OCI-M2 (cell line): ENCODE data around the gene SORCS3.

Source experiments
- DNase-seq: peaks from one replicate; lab custom pipeline; 2025; ENCODE audit not compliant: unreplicated experiment; lab: John Stamatoyannopoulos, UW

The SORCS3 gene

DNA sequence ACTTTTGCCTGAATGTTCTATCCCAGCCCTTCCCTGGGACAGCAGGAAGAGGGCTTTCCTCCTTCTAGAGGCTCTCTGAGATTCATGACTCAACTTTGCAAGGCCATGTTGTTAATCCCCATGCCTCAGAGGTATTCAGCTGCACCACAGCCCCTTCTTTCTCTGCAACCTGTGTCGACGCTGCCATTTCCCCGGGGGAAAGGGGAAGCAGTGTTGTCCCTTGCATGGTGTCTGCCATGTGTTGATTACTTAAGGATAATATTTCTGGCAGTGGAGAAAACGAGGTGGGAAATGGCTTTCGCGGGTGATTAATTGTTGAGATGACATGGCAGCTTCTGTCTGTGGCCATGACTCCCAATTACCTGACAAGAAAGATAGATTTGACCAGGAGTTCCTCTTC is 133.1 kb downstream of the SORCS3 start:
- DNase-seq = no peak

DNA sequence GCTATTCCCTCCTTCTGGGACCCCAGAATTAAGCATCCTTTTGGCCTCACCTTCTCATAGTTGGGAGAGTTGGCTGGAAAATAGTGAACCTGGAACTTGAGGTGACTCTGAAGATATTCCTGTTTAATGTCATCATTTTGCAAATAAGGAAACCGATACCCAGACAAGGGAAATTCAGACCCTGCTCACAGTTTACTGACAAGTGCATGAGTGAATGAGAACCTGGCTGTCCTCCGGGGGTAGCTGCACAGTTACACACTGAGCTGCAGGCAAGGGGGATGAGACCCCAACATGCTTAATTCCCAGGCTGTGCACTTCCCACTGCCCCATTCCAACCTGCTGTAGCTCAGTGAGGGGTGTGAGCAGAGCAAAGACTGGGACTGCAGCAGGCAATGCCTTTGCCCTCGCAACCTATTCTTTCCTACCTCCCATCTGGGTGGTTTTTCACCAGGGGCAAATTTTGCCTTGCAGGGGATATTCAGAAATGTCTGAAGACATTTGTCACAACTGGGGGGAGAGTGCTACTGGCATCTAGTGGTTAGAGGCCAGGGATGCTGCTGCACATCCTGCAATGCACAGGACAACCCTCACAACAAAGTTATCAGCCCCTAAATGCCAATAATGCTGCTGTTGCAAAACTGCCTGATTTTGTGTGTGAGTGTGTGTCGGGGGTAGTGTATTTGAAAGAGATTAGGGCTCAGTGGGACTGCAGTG is 136.2 kb downstream of the SORCS3 start:
- no peak for DNase-seq

DNA sequence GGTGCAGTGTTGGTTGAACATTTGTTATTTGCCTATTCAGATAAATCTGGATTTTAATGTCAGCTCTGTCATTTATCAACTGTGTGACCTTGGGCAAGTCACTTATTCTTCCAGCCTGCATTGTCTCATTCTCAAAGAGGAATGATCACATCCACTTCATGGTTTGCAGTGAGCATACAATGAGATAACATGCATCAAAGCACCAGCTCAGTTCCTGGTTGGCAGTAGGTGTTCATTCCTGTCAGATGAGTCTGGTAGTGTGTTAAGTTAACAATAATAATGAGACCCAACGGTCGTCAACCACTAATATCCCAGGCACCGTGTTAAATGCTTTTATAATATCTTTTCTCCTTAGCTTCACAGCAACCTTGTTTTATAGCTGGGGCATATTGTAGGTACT is 137.3 kb downstream of the SORCS3 start:
- DNase-seq = no peak

DNA sequence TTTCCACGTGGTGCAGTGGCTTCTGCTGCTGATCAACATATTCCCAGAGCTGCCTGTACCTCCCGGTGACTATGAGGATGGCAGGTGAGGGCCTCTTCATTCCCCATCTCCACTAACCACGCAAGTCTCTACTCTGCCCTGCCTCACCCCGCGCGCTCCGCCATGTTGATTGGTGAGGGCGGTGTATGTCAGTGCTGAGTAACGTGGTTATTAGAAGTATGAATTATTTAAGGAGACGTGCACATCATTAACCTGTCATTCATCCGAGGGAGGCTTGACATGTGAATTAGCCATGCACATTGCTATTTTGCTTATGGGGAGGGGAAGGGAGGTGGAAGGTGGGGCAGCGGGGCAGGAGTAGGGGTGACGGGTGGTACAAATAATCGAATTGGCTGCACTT is 138.6 kb downstream of the SORCS3 start:
- DNase-seq = no peak

DNA sequence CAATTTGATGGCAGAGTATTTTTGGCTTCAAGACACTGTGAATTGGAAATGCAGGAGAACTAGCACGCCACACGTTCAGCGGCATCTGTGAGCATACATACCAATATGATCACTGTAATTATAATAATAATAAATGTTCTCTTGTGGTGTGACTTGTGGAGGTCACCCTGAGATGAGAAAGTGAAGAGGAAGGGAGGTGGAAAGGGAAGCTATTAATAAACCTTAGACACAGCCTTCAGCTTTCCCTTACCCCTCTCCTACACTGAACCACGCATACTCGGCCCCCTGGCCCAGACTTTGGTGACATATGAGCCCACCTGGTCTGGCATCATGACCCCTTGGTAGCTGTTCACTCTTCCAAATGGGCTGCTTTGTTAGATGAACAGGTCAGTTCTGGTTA is 139.1 kb downstream of the SORCS3 start:
- no peak for DNase-seq

DNA sequence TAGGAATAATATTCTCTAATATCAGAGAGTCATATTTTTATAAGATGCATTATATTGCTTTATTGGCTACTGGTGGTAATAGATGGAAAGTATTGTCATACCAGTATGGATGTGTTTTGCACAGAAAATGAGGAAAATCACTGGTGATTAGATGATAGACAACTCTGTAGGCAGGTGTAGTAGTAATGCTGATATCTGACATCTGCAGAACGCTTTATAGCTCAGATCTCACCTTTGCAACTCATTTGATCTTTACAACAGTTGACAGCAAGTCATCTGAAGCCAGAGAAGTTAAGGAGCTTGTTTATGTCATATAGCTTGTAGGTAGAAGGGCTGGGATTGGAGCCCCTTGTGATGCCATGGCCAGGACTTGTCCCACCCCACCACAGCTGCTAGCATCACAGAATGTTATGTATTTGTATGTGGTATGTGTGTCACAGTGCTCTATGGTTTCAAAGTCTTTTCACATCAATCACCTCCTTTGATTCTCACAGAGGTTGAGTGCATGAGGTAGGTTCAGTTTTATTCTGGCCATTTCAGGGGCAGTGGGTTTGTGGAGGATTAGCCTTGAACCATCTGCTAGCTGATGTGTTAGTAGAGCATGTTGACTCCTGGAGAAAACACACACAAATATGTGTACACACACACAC is 140.0 kb downstream of the SORCS3 start:
- DNase-seq = no peak

DNA sequence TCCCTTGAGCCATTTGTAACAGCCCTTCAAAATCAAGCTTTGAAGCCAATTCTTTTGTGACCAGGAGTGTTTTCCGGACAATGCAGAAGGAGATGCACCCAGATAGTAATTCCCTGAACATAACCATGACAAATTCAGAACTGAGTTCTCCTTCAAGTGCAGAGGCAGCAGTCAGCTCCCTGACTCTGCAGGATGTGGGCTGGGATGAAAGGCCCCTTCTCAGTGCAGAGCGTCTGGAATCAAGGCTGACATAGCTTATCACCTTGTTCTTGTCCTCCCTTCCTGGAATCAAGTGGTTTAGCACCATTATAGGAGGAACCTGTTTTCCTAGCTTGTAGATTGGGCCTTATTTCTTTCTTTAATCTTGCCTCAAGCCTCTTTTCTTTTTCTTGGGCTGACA is 143.4 kb downstream of the SORCS3 start:
- DNase-seq = no peak

DNA sequence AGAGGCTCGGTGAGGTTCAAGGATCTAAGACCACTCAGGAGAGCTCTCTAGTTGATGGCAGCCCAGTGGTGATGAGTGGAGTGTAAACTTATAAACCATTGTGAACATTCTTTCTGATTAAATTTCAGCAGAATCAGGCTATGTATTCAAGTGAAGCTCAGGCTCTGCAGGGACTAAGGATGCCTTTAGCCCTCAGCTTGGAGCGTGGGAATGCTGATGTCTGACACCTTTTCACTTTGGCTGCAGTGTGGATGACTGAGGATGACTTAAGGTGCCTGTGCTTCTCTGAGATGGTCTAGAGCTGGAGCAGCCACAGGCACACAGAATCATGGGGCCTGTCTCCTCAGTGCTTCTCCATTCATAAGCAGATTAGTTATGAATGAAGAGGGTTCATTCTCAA is 150.4 kb downstream of the SORCS3 start:
- DNase-seq = no peak

DNA sequence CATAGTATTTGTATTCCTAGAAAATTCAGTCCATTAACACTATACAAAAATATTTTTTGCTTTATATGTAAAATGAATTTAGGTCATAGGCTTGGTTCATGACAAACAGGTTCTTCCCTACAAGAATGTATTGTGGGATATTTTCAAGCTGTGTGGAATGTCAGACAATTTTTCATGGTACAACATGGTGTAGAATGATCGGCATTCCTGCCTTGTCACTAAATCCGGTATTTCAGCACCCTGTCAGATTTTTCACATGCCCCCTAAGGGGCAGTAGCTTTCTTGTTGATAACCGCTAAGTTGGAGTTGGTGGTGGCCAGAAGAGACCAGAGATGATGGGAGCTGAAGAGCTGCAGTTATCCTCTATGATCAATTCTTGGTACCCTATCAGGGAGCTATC is 154.3 kb downstream of the SORCS3 start:
- no peak for DNase-seq

DNA sequence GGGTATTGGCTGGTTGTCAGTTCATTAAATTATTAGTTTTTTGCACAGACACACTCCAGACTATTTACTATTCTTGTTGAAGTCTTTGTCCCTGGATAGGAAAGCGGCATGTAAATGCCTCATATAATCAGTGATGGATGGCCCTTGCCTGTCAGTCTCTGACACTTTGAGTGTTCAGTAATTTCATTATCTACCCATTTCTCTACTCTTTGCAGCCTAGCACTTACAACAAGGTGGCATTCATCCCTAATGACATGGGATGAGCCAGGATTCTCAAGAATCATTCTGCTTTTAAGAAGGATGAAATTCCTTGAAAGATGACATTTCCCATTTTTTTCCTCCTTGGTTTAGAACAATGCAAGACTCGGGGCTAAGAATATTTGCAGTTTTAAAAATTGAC is 155.7 kb downstream of the SORCS3 start:
- no peak for DNase-seq

DNA sequence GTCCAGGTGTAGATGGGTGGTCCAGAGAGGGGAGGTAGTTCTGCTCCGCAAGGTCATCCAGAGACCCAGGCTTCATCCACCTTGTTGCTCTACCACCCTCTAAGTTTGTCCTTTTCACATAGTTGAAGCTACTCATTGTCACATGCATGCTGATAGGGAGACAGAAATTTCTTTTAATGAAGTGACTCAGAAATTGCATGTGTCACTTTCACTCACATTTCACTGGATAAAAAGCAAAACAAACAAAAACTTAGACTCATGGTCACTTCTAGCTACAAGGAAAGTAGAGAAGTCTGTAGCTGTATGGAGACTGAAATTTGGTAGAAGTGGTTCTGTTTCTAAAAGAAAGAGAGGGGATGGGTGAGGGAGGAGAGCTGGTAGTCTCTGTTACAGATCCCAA is 161.9 kb downstream of the SORCS3 start:
- no peak for DNase-seq

DNA sequence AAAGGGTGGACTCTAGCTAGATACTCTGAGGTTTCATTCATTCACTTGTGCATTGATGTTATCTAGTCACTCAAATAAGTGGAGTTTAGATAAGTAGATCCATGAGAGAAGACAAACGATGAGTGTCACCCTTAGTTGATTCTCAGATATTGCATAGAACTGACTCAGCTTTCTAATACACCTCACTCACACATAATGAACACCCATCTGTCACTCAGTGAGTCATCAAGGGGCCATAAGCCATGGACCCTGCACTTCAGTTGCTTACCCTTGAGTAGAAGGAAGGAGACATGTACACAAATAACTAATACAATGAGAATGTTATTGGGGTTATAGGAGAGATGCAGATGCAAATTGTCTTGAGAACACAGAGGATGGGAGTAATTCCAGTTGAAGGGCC is 163.8 kb downstream of the SORCS3 start:
- DNase-seq = no peak

DNA sequence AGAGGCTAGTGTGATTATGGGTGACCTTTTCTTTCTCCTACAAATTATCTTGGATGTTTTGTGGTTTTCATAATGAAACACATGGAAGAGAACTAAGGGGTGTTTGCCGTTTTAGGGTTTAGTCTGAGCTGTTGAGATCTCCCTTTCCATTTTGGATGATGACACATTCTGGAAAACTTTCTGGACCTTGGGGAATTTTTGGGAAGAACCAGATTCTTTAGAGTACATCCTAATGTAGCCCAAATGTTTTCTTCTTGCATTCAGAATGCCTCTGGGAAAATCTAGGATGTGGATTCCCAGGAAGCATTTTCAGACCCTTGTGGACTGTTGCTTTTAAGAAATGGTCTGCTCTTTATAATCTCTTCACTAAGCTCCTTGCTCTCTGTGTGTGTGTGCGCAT is 165.7 kb downstream of the SORCS3 start:
- no peak for DNase-seq

DNA sequence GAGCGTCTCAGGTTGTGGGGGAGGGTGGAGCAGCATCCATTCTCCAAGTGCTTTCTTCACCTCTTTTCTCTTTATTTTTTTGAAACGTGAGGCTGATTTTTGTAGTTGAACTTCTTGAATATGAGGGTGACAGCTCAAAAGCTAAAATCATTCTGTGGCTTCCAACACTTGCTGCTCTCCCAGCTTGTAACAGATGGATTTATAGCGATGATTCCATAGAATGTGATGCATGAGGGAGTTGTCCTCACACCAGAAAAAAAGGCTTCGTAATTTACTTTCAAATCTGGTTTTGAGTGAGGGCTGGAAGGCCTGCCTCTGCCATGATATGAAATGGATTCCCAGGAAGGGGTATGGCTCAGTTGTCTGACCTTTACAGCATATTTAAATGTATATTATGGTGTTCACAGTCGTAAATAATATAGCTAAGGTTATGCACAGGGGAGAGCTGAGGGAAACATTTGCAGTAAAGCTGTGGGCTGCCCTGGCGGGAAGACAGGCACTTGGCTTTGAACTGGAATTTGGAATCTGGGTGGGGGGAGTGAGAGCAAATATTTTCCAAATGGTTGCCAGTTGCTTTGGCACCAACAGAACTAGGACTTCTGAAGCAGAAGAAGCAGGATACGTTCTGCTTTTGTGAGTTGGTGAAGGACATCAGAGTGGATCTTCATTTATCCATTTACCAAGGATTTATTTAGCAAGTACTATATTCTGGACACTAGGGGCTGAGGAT is 166.7 kb downstream of the SORCS3 start:
- DNase-seq = no peak

DNA sequence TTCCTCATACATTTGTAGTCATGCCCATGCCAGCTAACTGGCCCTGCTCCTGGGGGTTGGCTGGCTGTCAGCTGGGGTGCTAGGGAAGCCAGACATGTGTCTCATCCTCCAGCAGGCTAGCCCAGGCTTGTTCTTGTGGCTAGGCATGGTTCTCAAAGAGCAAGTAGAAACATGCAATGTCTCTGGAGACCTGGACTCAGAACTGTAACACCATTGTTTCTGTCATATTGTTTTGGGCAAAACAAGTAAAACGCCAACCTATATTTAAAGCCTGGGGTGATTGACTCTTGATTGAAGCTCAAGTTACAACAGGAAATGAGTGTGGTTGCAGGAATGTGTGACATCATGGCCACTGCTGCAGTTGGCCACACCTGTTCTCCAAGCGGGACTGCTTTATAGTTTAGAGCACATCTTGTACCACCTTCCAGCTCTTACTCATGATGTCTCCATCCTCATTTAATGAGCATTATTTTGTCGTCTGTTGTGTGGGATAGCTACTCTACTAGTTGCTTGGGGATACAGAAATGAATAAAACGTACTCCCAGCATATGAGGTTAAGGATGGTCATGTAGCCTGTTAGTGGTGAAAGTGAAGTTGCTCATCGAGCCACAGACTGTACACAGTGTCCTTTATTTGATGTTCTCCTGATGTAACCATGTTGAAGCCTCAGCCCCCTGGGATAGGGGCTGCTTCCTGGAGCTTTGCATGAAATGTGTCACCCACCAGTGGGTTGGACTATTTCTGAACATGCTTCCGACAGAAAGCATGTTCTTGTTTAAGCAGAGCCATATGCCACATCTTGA is 168.4 kb downstream of the SORCS3 start:
- no peak for DNase-seq

DNA sequence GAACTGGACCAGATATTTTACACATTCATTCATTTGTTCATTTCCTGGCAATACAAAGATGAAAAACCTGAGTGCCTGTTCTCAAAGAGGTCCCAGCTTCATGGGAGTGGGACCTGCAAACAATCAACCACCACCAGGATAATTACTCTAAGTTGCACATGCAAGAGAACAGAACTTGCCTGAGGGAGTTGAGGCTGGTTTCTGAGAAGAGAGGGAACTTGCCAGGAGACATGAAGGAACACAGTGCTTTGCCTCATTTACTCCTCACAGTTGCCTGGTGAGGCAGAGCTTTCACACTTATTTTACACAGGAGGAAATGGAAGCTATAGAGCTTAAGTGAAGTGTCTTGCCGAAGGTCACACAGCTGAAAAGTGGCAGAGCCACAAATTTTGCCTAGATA is 170.1 kb downstream of the SORCS3 start:
- no peak for DNase-seq

DNA sequence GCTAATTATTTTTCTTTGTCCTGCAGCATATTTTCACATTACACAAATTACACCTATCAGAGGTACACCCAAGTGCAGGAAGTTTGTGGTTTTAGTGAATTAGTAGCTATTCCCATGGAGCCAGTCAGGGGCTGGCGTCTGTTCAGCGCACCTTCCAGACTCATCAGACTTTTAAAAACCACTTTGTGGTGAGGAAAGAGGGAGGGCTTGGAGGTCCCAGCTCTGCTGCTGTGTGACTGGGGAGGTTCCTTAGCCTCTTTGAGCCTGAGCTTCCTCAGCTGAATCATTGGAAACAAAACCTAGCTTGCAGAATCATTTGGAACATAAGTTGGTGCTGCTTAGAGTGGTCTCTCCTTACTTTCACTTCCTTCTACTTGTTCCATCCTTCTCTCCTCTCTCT is 175.4 kb downstream of the SORCS3 start:
- no peak for DNase-seq

DNA sequence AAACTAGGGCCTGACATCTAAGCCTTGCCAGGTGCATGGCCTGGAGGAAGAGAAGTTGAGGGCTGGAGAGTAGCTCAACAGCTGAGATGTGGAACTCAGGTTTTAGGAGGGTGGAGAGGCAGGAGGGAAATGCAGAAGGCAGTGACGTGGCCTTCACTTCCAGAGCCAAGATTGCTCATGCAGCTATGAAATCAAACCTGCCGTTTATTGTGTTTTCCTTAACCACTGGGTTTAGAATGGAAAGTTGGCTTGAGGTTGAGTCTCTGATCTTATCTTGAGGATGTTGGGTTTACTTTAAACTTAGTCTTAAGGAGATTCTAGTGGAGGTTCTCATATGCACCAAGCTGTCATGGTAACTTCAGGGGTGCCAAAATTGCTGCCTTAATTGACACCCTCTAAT is 178.6 kb downstream of the SORCS3 start:
- no peak for DNase-seq

DNA sequence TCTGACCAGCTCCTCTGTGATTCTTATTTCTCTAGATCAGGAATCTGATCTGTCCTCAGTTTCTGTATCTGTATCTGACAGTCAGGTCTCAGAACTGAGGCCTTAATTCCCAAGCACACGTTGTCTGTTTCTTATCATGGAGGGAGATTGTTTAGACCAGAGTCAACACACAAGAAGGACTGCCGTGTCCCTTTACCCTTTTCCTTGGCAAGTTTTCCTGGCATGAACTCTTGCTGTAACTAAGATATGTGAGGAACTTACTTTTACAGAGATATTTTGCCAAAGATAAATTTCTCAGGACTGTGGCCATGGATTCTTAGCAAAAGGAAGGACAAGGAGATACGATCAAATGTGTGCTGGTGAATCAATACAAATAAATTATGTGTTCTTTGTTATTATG is 181.0 kb downstream of the SORCS3 start:
- no peak for DNase-seq

DNA sequence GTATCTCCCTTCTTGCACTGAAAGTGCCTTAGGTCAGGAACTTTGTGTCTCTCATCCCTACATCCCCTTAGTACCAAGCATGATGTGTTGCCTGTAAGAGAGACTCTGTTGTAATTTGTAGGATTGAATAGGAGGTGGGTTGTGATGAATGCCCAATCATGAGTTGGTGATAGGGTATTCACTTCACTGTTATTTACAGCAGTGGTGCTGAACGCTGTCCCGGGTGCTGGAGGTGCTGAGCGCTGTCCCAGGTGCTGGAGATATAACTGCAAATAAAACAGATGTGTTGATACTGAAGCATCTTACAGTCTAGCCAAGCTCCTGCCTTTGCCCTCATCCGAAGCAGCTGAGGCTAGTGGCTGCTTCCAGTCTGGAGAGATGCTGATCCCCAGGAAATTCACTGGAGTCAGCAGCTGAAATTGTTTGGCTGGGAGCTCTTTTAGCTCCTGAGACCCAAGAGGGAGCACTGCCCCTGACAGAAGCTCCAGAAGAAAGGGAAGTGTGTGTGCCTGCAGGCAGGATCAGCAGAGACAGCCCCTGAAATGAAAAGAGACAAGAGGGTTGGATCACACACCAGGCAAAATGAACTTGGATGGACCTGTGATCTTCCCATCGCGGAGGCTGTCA is 183.4 kb downstream of the SORCS3 start:
- DNase-seq = no peak

DNA sequence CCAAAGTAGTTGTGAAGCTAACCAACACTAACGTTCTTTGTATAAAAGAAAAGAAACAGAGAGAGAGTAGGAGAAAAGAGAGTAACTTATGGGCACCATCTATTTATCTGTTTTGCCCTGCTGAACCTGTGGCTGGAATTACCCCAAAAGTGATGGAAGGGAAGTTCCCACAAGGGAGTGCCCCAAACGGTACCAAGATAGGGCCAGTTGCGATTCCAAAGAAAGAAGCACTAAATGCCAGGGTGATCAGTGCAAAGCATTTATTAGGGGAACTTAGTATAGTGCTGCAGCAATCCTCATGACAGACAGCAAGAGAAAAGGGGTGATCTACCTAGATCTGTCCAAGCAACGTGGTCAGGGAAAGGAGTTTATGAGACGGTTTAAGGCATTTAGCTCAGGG is 190.2 kb downstream of the SORCS3 start:
- DNase-seq = no peak
